ENCODE measurements around the gene ANAPC15.

DNA sequence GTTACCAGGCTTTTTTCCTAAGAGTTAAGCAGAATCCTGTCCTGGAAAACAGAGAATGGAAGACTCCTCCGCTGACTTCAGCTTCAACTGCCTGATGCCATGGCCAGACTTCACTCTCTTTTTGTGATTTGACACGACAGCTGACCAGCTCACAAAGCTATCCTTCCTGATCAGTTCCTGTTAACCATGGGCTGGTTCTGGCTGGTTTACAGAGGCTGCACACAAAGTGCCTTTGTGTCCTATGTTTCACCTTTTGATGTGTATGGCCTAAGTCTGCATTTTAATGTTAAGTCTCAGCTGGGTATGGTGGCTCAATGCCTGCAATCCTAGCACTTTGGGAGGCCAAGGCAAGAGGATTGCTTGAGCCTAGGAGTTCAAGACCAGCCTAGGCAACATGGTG is 34.1 kb upstream of the ANAPC15 start:
- TF ChIP-seq CTCF (IDR thresholded peaks at IDR 0.05; ENCODE audit: insufficient read depth, low read length, poor library complexity, severe bottlenecking) (no peak), EZH2phosphoT487 (conservative IDR thresholded peaks at IDR 0.05; ENCODE audit: low read length) (no peak)

Measured in SU-DHL-6 (cell line).